Mesothelial cell of epicardium (in vitro differentiated cells): Measurements from ENCODE around the gene CASP12. TPM values are rescaled to one million over a fixed set of nuclear protein-coding genes. Genes with fewer than 3 reads are reported as not detected.

Source experiments
- DNase-seq, 2 experiments: peaks; one replicate each; pipeline ENCODE4 v3.0.0; 2021; ENCODE audit warnings: low spot score in 2 of 2; ENCODE audit not compliant: unreplicated experiment in 2 of 2
- H3K27ac Mint-ChIP-seq: 2 replicates; pipeline ENCODE4 v1.8.0; 2021; ENCODE audit warnings: mixed read lengths
- H3K27me3 Mint-ChIP-seq: 2 replicates; pipeline ENCODE4 v1.8.0; 2021; ENCODE audit warnings: low read depth, mixed read lengths
- H3K36me3 Mint-ChIP-seq: 2 replicates; pipeline ENCODE4 v1.8.0; 2021; ENCODE audit warnings: mixed read lengths
- H3K4me1 Mint-ChIP-seq: 2 replicates; pipeline ENCODE4 v1.8.0; 2021; ENCODE audit warnings: mixed read lengths
- H3K4me3 Mint-ChIP-seq: 2 replicates; pipeline ENCODE4 v1.8.0; 2021; ENCODE audit warnings: mild to moderate bottlenecking, moderate library complexity, mixed read lengths
- H3K9me3 Mint-ChIP-seq: 2 replicates; pipeline ENCODE4 v1.8.0; 2021; ENCODE audit warnings: mixed read lengths
- total RNA-seq: library from RNA; stranded (reverse); gene quantifications from 3 replicates; pipeline ENCODE4 v1.2.1, GENCODE V29; 2021
- TF ChIP-seq, protein P1 (sequence below): fragments of 200-600 bp; sonication (generic); IDR thresholded peaks from one replicate; pipeline ENCODE4 v1.5.0; 2021; ENCODE audit warnings: antibody characterized with exemption; ENCODE audit not compliant: unreplicated experiment

CASP12 gene
- total RNA-seq, 1 donor from 2014 or later, result not detected

GRCh38 chr11:104856607-104857006 lies 41.7 kb downstream of the CASP12 start:
- no peak overlapping the region for H3K27ac Mint-ChIP-seq
- no peak overlapping the region for H3K4me3 Mint-ChIP-seq
- H3K4me1 Mint-ChIP-seq, result peaks cover 49% of the 10 kb centered on the region

GRCh38 chr11:104855965-104856364 lies 42.3 kb downstream of the CASP12 start:
- Mint-ChIP-seq H3K4me1 (peaks cover 49% of the 10 kb centered on the region), H3K27ac (no peak overlapping the region), H3K36me3 (no peaks in the 10 kb centered on the region), H3K4me3 (no peak overlapping the region), H3K9me3 (peaks cover 1% of the 10 kb centered on the region), H3K27me3 (no peaks in the 10 kb centered on the region)
- no peak for DNase-seq
- TF ChIP-seq, protein P1, sequence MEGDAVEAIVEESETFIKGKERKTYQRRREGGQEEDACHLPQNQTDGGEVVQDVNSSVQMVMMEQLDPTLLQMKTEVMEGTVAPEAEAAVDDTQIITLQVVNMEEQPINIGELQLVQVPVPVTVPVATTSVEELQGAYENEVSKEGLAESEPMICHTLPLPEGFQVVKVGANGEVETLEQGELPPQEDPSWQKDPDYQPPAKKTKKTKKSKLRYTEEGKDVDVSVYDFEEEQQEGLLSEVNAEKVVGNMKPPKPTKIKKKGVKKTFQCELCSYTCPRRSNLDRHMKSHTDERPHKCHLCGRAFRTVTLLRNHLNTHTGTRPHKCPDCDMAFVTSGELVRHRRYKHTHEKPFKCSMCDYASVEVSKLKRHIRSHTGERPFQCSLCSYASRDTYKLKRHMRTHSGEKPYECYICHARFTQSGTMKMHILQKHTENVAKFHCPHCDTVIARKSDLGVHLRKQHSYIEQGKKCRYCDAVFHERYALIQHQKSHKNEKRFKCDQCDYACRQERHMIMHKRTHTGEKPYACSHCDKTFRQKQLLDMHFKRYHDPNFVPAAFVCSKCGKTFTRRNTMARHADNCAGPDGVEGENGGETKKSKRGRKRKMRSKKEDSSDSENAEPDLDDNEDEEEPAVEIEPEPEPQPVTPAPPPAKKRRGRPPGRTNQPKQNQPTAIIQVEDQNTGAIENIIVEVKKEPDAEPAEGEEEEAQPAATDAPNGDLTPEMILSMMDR, result no peak

More at GRCh38 chr11:104856607-104857006, 41.7 kb downstream of the CASP12 start:
- no peaks in the 10 kb centered on the region for H3K36me3 Mint-ChIP-seq
- DNase-seq, result no peak
- H3K27me3 Mint-ChIP-seq, result no peaks in the 10 kb centered on the region
- TF ChIP-seq, protein P1, result no peak
- H3K9me3 Mint-ChIP-seq, result peaks cover 6% of the 10 kb centered on the region

DNA sequence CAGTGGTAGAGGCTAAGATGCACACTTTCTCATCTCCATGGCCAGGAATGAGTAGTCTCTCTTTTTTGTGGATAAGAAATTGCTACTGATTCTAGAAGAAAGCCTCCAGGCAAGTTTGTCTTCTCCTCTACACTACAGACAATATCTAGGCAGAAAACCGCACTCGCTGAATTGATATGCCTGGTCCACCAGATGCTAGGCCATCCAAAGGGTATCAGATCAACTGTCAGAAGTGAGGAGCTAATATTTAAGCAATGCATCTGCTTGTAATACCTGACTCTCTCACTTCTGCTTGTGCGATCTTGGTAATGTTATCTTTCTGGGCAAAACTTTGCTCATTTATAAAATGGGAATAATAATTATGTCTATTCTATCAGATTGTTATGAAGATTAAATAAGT lies 45.0 kb downstream of the CASP12 start:
- peaks cover 33% of the 10 kb centered on the region for H3K4me1 Mint-ChIP-seq
- H3K9me3 Mint-ChIP-seq, result no peaks in the 10 kb centered on the region
- DNase-seq, result no peak
- H3K27me3 Mint-ChIP-seq, result no peaks in the 10 kb centered on the region
- TF ChIP-seq, protein P1, result no peak
- no peaks in the 10 kb centered on the region for H3K36me3 Mint-ChIP-seq
- peak overlapping the region; percentile 6 for H3K27ac Mint-ChIP-seq
- H3K4me3 Mint-ChIP-seq, result no peak overlapping the region

- no peak for DNase-seq
- Mint-ChIP-seq H3K4me1 (peaks cover 28% of the 10 kb centered on the region), H3K36me3 (no peaks in the 10 kb centered on the region), H3K4me3 (no peak overlapping the region), H3K27ac (peak overlapping the region; percentile 6), H3K9me3 (peaks cover under 1% of the 10 kb centered on the region), H3K27me3 (no peaks in the 10 kb centered on the region)
- TF ChIP-seq, protein P1, result no peak
These were observed 45.4 kb downstream of the CASP12 start for GRCh38 chr11:104852811-104853210.

- H3K27me3 Mint-ChIP-seq, result no peaks in the 10 kb centered on the region
- H3K36me3 Mint-ChIP-seq, result no peaks in the 10 kb centered on the region
- peaks cover 5% of the 10 kb centered on the region for H3K4me1 Mint-ChIP-seq
- peaks cover 14% of the 10 kb centered on the region for H3K9me3 Mint-ChIP-seq
- no peak overlapping the region for H3K4me3 Mint-ChIP-seq
- TF ChIP-seq, protein P1, result no peak
- H3K27ac Mint-ChIP-seq, result no peak overlapping the region
- DNase-seq, result no peak
These were observed 52.0 kb downstream of the CASP12 start for GRCh38 chr11:104846216-104846615.

GRCh38 chr11:104844451-104844850 lies 53.8 kb downstream of the CASP12 start:
- TF ChIP-seq, protein P1, result no peak
- Mint-ChIP-seq H3K4me3 (no peak overlapping the region), H3K9me3 (peaks cover 22% of the 10 kb centered on the region), H3K27me3 (no peaks in the 10 kb centered on the region), H3K36me3 (peaks cover 4% of the 10 kb centered on the region), H3K27ac (no peak overlapping the region), H3K4me1 (peaks cover 8% of the 10 kb centered on the region)
- DNase-seq, result no peak
